Left cardiac atrium (tissue), 4 donors: Measurements from ENCODE around the gene UBE2N. TPM values are rescaled to one million over a fixed set of nuclear protein-coding genes. Genes with fewer than 3 reads are reported as not detected.
"Not testable (repeated sequence)": the region's sequence is repeated elsewhere in the genome, so short reads cannot be mapped to it uniquely, and the experiment has no call there.

ENCODE experiments used
- ATAC-seq, 2 donors: fragments of 200-7000 bp; cut with Tn5 transposase; one replicate each; pipeline ENCODE4 v1.9.1; 2020; ENCODE audit warnings: mild to moderate bottlenecking in 2 of 2, moderate library complexity in 2 of 2
- DNase-seq: peaks from one replicate; pipeline ENCODE4 v3.0.0-alpha.2; 2020
- intact Hi-C, 2 donors: fragments of 100-400 bp; cut with DNase I; formaldehyde crosslinking; loops; one replicate each; pipeline versions ENCODE4 v1.14.1 to v1.15.1; 2022 to 2023
- total RNA-seq, 2 donors: library from RNA; stranded (reverse); fragmentation: NEBNext Ultra II Directional; extraction: Animal tissue kit (Norgen Biotek cat#: 25700); gene quantifications; one replicate each; pipeline ENCODE4 v1.2.1, GENCODE V29; 2021
- donor health status: DM: no; HTN: yes; CAD: no.
- donor health status: DM: no; HTN: yes; CAD: no; lungs with severe emphysema.
- donor health status: DM: yes; HTN: yes; CAD: no.
- donor health status: Dilated cardiomyopathy.

UBE2N gene
- total RNA-seq, 2 donors from 2014 or later, result 72.2 to 92.2 TPM

DNA sequence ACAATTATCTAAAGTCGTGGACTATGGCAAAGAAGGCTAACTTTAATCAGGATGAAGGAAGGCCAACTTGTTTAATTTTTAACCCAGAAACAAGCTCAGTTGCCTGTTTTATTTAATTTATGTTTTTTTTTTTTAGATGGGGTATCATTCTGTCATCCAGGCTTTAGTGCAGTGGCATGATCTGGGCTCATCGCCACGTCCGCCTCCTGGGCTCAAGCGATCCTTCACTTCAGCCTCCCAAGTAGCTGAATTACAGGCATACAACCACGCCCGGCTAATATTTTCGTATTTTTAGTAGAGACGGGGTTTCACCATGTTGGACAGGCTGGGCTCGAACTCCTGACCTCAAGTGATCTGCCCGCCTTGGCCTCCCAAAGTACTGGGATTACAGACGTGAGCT is 44.3 kb downstream of the UBE2N start:
- DNase-seq, result no peak
- intact Hi-C loops, result loop anchor here (5.0 to 10.0 kb wide), 2 partner anchors 410 to 413 kb away; no protein-coding TSS in a partner anchor
- no peak for ATAC-seq

DNA sequence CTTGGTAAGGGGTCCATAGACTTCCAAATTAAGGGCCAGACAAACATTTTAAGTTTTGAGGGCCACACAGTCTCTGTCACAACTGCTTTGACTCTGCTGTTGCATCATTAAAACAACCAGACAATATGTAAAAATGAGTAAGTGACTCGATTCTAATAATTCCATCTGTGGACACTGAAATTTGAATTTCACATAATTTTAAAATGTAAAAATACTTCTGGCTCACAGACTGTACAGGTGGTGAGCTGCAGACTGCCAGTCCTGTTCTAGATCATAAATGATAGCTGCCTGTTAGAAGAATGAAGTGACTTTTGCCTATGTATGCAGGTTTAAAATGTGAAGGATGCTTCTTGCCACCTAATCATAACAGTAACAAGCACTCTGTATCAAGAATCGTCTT is 48.3 kb downstream of the UBE2N start:
- intact Hi-C loops, result loop anchor here in 1 of 2 donors (10.0 kb wide), 1 partner anchor 409 kb away; no protein-coding TSS in a partner anchor
- ATAC-seq (no peak), DNase-seq (no peak)

DNA sequence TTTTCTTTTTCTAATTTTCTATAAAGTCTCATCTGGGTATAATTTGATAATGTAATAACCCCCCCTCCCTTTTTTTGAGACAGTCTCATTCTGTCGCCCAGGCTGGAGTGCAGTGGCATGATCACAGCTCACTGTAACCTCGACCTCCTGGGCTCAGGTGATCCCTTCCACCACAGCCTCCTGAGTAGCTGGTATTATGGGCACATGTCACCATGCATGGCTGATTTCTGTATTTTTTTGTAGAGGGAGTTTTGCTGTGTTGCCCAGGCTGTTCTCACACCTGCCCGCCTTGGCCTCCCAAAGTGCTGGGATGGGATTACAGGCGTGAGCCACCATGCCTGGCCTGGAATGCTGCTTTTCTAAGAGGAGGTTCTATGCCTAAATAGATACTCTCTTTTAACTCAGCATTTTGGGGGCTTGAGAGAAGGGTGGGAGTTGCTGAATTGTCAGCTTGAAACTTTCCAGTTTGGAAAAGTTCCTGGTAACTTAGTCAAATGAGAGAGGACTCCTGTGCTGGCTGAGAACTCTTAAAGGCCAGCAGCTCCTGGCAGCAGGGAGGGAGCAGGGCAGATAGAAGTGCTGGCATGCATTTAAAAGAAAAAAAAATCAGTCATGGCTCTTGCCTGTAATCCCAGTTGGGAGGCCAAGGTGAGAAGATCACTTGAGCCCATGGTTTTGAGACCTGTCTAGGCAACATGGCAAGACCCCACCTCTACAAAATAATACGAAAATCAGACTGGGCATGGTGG is 51.0 kb downstream of the UBE2N start:
- no peak for DNase-seq
- intact Hi-C loops, result loop anchor here in 1 of 2 donors (10.0 kb wide), 1 partner anchor 406 kb away; no protein-coding TSS in a partner anchor
- peak in 1 of 2 donors; percentile 52 for ATAC-seq

DNA sequence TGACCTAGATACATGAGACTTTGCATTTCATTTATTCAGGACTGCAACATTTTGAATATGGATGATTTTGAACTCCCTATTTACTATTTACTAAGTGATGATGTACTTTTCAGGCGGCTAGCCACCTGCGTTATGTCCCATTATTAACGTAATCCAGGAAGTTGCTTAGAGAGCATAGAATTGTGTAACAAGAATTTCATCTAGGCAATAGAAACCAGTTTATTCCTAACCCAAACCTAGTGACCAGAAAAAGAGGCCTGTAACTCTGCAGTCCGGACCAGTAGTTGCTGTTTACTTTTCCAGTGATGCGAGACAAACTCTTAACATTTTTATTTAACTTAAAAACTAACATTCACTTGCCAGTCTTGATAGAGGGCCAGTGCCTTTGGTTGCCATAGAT is 51.7 kb downstream of the UBE2N start:
- ATAC-seq, result no peak
- intact Hi-C loops, result loop anchor here in 1 of 2 donors (10.0 kb wide), 1 partner anchor 405 kb away; no protein-coding TSS in a partner anchor

DNA sequence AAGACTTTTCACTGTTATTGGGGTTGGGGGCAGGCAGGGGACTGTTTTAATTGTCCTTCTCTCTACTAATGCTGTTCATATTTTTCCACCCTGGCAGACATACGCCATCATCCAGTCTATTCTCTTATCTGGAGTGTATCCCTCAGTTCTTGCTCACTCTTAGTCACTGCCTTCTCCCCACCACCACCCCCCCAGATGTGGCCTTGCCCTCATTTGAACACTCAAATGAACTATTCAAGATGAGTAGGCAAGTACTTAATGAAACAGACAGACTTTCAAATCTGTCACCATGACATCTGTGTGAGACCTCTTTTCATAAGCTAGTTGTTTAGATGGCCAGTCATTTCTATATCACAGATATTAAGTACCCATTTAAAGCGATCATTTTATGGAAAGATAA is 54.0 kb downstream of the UBE2N start:
- DNase-seq (no peak), ATAC-seq (peak in 1 of 2 donors; percentile 86)
- intact Hi-C loops, result no loop called here

More for the DNA sequence above, 51.7 kb downstream of the UBE2N start:
- no peak for DNase-seq

DNA sequence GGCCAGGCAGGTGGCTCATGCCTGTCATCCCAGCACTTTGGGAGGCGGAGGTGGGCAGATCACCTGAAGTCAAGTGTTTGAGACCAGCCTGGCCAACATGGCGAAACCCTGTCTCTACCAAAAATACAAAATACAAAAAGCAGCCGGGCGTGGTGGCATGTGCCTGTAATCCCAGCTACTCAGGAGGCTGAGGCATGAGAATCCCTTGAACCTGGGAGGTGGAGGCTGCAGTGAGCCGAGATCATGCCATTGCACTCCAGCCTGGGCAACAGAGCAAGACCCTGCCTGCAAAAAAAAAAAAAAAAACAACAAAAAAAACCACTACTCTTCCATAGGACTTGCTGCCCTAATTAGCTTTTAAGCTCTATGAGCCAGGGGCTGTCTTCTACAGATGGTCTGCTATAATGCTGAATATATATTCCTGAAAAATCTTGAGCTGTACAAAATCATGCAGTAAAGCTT is 59.7 kb downstream of the UBE2N start:
- intact Hi-C loops, result not testable (repeated sequence)

DNA sequence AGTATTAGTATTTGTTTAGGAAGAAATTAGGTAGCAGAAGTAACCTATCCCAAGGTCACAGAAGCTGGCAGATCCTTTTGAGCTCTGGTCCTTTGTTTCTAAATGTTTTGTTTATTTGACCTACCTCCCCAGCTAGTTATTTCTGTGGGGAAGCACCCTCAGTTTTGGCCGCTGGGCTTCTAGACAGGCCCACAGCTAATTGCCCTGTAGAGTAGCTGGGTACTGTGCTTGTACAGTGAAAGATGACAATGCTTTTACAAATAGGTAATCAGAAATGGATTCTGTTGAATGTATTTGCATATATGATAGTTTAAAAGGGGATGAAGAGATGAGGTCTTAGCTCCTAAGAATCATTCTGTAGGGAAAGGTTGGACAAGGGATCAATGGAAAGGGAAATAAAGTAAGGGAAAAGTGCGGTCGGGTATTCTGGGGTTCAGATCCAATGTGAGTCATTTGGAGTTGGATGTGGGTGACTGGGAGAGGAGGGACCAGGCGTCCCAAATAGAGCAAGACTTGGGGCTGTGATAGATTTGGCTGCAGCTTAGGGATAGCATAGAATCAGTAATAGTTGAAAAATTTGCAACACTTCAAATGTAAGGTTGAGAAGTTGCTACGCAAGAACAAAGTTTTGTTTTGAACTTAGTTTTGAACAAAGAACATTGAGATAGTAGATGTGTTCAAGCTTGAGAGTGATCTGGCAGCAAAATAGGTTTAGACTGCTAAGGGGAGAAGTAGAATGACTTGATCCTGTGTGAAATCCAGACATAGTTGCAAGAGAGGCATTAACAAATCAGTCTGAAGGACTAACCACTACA is 60.4 kb downstream of the UBE2N start:
- intact Hi-C loops, result no loop called here
- DNase-seq, result no peak
- ATAC-seq, result no peak

More for the DNA sequence above, 59.7 kb downstream of the UBE2N start:
- DNase-seq, ATAC-seq: not testable (repeated sequence)

DNA sequence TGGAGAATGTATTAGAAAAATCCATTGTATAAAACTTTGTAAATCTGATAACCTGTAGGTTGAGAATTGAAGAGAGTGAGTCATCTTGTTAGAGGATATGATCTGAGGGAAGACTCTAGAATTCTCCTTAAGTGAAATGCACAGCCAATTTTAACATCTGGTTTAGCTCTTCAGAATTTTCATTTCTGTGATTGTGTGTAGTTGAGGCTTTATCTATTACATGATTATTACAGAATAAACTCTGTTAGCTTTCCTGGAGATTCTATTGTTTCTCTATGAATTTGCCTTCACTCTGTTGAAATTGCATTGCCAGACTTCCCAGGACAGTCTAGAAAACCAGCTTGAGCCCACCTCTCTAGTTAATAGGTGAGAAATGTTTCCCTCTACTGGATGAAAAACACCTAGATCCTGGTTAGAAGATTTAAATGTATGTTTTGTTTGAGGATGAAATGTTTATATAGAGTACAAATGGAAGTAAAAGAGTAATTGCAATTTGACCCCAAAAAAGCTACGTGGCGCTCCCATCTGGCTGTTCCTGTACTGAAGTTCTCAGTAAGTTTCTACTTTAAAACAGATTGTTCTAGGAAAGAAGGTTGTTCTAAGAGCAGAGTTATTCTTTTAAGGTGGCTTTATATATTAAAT is 61.1 kb downstream of the UBE2N start:
- intact Hi-C loops, result no loop called here
- DNase-seq (no peak), ATAC-seq (no peak)

DNA sequence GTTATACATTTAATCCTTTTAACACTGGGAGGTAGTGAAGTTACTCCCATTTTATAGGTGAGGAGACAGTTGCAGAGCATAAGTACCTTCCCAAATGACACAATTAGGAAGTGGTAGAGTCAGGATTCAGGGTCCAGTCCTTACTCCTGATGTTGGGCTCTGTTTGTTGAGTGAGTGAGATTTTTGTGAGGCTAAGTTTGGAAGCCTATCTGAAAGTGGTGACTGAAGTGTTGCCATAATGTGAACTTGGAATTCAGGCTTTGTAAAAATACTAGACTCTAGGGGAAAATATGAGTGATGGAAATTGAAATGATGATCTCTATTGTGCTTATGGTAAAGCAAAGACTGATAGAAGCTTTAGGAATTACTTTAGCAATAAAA is 61.8 kb downstream of the UBE2N start:
- ATAC-seq (no peak), DNase-seq (no peak)
- intact Hi-C loops, result loop anchor here in 1 of 2 donors (5.0 kb wide), 1 partner anchor 253 kb away; no protein-coding TSS in a partner anchor

DNA sequence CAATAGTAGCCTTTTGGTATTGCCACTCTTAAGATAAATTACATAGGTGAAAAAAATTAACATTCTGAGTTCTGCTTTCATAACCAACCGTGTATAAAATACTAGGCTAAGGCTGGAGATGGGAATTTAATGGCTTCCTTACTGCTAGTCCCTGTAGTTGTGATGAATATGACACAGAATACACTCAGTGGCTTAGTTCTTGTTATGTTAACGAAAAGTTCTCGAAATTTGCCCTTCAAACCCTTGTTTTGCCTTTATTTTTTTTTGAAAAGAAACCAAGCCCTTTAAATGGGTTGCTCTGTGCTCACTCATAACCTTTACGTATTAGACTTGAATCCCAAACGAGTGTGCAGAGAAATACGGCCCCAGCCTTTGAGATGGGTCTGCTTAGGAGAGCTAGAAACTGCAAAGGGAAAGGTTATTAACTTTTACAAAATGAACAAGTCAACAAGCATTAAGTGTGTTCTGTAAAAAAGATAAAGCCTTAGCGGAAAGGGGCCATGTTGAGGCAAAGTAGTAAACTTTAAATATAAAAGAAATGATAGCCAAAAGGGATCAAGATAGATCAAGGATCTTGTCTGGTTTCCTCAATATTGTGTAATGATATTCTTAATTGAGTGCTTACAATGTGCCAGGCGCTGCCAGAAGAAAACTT is 62.3 kb downstream of the UBE2N start:
- DNase-seq (no peak), ATAC-seq (no peak)
- intact Hi-C loops, result loop anchor here in 1 of 2 donors (5.0 kb wide), 1 partner anchor 252 kb away; no protein-coding TSS in a partner anchor

DNA sequence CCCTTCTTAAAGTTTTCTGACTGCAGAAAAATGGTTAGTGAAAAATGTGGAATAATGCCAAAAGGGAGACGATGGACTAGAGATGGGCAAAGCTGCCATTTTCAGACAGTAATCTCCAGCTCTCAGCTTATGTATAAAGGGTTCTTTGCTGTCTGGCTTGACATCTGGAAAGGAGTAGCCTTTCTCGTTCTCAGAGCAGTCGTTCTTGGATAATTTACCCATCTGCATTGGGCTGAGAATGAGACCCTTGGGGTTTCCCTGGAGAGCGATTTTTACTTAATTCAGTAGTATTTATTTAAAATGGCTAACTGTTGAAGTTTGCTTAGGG is 62.8 kb downstream of the UBE2N start:
- no peak for DNase-seq
- no peak for ATAC-seq
- intact Hi-C loops, result loop anchor here in 1 of 2 donors (5.0 kb wide), 1 partner anchor 252 kb away; no protein-coding TSS in a partner anchor

DNA sequence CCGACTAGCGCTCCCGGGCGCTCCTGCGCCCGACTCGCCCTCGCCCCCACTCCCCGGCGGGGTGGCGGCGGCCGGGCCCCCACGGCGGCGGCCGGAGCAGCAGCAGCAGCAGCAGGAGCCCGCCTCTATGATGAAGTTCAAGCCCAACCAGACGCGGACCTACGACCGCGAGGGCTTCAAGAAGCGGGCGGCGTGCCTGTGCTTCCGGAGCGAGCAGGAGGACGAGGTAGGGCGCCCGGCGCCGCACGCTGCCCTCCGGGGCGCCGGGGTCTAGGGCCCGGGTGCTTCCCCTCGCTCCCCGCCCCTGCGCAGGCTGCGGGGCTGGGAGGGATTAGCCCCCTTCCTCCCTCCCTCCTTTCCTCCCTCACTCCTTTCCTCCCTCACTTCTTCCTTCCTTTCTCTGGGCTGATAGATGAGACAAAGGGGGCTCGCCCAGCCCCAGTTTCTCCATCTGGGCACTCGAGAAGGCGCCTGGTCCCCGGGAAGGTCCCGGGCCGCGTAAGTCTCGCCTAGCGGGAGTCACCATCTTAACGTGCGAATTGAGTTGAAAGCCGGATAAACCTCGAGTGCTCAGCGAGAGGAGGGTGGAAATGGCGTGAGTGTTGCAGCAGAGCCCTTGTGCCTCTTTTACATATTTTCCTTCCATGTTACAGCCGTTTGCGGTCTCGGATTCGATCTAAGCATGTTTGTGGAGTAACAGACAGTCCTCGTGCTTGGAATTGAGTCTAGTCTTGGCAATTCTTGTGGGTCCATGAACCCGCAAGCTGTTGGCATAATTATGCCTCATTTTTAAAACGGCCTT is 63.4 kb downstream of the UBE2N start:
- peak; percentile 45 for DNase-seq
- peak; percentile 16 to 44 for ATAC-seq
- intact Hi-C loops, result loop anchor here in 1 of 2 donors (5.0 kb wide), 1 partner anchor 251 kb away; no protein-coding TSS in a partner anchor

DNA sequence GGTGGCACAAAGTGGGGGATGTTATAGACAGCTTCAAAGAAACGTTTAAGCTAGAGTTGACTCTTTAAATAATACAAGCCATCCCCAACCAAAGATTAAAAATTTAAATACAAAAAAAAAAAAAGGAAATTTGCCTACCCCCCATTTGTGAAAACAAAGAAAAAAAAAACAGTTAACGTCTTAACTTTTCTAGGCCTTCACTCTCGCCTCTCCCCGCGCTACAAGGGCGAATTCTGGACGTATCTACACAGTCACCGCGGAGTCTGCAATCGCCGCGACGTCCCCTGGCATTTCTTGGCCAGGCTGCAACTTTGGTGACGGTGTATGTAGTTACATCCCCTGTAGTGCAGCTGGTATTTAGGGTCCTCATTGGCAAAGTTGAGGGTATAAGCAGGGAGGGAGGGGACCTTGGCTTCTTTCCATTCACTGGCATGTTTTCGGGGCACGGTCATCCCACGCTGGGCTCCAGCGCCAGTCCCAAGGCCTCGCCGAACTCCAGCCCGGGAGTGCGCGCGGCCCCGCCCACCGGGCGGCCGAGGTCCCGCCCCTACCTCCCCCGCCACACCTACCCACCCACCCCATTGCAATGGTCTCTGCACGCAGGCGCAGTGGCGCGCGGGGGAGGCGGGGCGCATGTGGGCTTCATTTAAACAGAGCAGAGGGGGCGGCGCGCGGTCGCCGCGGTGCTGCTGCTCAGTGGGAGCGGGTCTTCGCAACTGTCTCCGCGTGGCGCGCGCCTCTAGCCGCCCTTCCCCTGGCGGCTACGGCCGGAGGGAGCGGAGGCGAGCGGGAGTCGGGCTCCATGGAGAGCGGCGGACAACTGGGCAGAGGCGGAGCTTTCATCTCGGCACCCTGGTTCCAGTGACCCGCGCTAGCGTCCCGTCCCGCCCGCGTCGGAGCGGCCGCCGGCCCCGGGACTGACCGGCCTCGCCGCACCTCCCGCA is 64.2 kb downstream of the UBE2N start, which contains the start of gene NUDT4:
Gene NUDT4, plus strand, starts transcription at position 674 of the 944 bp plus-strand sequence. CDS start 398 bp downstream, outside the sequence.
- DNase-seq (peak; percentile 98), ATAC-seq (peak; percentile 93)
- intact Hi-C loops, result loop anchor here in 1 of 2 donors (5.0 kb wide), 1 partner anchor 250 kb away; no protein-coding TSS in a partner anchor

DNA sequence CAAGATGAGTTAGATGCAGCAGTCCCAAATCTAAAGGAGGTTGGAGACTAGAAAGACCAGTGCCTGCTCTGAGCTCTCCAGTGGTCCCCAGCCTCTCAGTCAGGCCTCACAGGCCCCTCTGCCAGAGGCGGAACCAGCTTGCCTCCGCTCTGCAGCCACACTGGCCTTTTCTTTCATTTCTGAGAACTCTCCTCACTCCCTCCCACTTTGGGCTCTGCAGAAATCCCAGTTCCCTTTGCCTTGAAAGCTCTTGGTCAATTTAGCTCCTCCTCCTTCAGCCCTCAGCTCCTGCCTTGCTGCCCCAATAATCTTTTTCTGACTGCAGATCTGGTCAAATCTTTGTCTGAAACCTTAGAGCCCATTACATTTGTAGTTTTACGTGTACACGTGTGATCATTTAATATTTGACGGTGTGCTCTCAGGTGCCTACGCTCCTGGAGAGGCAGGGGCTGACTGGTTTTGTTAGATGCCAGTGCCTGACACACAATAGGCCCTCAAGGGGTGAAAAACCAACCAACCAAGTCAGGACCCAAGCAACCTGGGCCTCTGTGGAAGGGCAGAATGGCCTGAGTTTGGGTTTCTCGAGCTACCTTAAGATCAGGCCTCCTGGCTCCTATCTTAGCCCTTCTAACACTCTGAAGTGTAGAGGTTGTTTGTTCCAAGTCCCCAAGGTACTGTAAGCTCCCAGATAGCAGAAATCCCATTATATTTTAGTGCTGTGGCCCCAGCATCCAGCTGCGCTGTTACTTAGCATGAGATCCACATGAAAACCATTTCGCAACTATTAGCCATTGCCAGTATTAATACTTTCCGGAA is 65.1 kb downstream of the UBE2N start:
- DNase-seq (peak; percentile 48), ATAC-seq (peak; percentile 26 to 35)
- intact Hi-C loops, result loop anchor here in 1 of 2 donors (5.0 kb wide), 1 partner anchor 249 kb away; no protein-coding TSS in a partner anchor

DNA sequence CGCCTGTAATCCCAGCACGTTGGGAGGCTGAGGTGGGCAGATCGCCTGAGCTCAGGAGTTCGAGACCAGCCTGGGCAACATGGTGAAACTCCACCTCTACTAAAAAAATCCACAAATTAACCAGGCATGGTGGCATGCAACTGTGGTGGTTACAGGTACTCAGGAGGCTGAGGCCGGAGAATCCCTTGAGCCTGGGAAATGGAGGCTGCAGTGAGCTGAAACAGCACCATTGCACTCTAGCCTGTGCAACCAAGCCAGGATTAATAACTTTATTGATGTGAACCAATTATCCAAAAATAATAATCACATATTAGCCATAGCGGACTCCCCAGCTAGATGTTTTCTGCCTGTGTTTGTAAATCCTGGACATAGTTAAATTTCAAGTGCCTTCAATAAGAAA is 65.8 kb downstream of the UBE2N start:
- intact Hi-C loops, result loop anchor here in 1 of 2 donors (5.0 kb wide), 1 partner anchor 249 kb away; no protein-coding TSS in a partner anchor
- no peak for DNase-seq
- no peak for ATAC-seq
